H9 (cell line): ENCODE results near the gene NOTCH1. TPM values are rescaled to one million over a fixed set of nuclear protein-coding genes. Genes with fewer than 3 reads are reported as not detected.

ENCODE experiments used
- DNase-seq: peaks from one replicate; pipeline ENCODE4 v3.0.0-alpha.2; 2017
- H2AFZ ChIP-seq: one replicate; pipeline ENCODE4 v1.6.1; 2013; ENCODE audit warnings: mild to moderate bottlenecking, low read length, control low read depth, moderate library complexity
- H2AK5ac ChIP-seq: 2 replicates; pipeline ENCODE4 v1.6.1; 2013; ENCODE audit warnings: low read length, control low read depth, mixed read lengths; ENCODE audit not compliant: insufficient read length
- H2BK120ac ChIP-seq: one replicate; pipeline ENCODE4 v1.6.1; 2013; ENCODE audit warnings: low read depth, mild to moderate bottlenecking, low read length, control low read depth, inconsistent platforms; ENCODE audit not compliant: poor library complexity, severe bottlenecking
- H2BK12ac ChIP-seq: 2 replicates; pipeline ENCODE4 v1.6.1; 2013; ENCODE audit warnings: low read length, control low read depth, mixed read lengths, low read depth; ENCODE audit not compliant: insufficient read length
- H2BK15ac ChIP-seq: 2 replicates; pipeline ENCODE4 v1.6.1; 2013; ENCODE audit warnings: low read depth, low read length, control low read depth
- H2BK20ac ChIP-seq: one replicate; pipeline ENCODE4 v1.6.1; 2013; ENCODE audit warnings: low read depth, mild to moderate bottlenecking, low read length, control low read depth, inconsistent platforms; ENCODE audit not compliant: poor library complexity, severe bottlenecking
- H2BK5ac ChIP-seq: 2 replicates; pipeline ENCODE4 v1.6.1; 2013; ENCODE audit warnings: low read length, control low read depth, mixed read lengths; ENCODE audit not compliant: insufficient read length
- H3K14ac ChIP-seq: 2 replicates; pipeline ENCODE4 v1.6.1; 2013; ENCODE audit warnings: low read length, control low read depth; ENCODE audit not compliant: insufficient read depth
- H3K18ac ChIP-seq: 2 replicates; pipeline ENCODE4 v1.6.1; 2013; ENCODE audit warnings: low read depth, mild to moderate bottlenecking, mixed read lengths, low read length, control low read depth; ENCODE audit not compliant: insufficient read length
- H3K23ac ChIP-seq: 2 replicates; pipeline ENCODE4 v1.6.1; 2013; ENCODE audit warnings: low read length, control low read depth, mixed read lengths, low read depth; ENCODE audit not compliant: insufficient read length
- H3K23me2 ChIP-seq: 2 replicates; pipeline ENCODE4 v1.6.1; 2013; ENCODE audit warnings: low read depth, mild to moderate bottlenecking, mixed read lengths, low read length, control low read depth; ENCODE audit not compliant: insufficient read length, poor library complexity, severe bottlenecking
- H3K27ac ChIP-seq: 2 replicates; pipeline ENCODE4 v1.5.1; 2013; ENCODE audit warnings: low read length, control low read depth, mixed read lengths, low read depth; ENCODE audit not compliant: insufficient read length
- H3K27me3 ChIP-seq: 2 replicates; pipeline ENCODE4 v1.6.1; 2013; ENCODE audit warnings: low read length, control low read depth, inconsistent platforms; ENCODE audit not compliant: insufficient read depth
- H3K4ac ChIP-seq: 2 replicates; pipeline ENCODE4 v1.6.1; 2013; ENCODE audit warnings: low read depth, mild to moderate bottlenecking, control low read depth, inconsistent platforms, low read length, moderate library complexity
- H3K4me1 ChIP-seq: 2 replicates; pipeline ENCODE4 v1.6.1; 2013; ENCODE audit warnings: low read length, control low read depth, inconsistent platforms; ENCODE audit not compliant: insufficient read depth
- H3K4me2 ChIP-seq: 2 replicates; pipeline ENCODE4 v1.6.1; 2013; ENCODE audit warnings: low read length, control low read depth, mixed read lengths; ENCODE audit not compliant: insufficient read length, insufficient read depth
- H3K56ac ChIP-seq: 2 replicates; pipeline ENCODE4 v1.6.1; 2013; ENCODE audit warnings: low read depth, mild to moderate bottlenecking, mixed read lengths, low read length, control low read depth; ENCODE audit not compliant: insufficient read length
- H3K79me1 ChIP-seq: 2 replicates; pipeline ENCODE4 v1.6.1; 2013; ENCODE audit warnings: low read depth, mild to moderate bottlenecking, moderate library complexity, low read length, control low read depth, inconsistent platforms; ENCODE audit not compliant: insufficient read depth, poor library complexity, severe bottlenecking
- H3K79me2 ChIP-seq: 2 replicates; pipeline ENCODE4 v1.6.1; 2013; ENCODE audit warnings: low read length, control low read depth, inconsistent platforms; ENCODE audit not compliant: insufficient read depth
- H3K9ac ChIP-seq: 2 replicates; pipeline ENCODE4 v1.6.1; 2013; ENCODE audit warnings: low read length, control low read depth, mixed read lengths; ENCODE audit not compliant: insufficient read length; ENCODE audit errors: extremely low read depth
- H3K9me3 ChIP-seq: one replicate; pipeline ENCODE4 v1.6.1; 2013; ENCODE audit warnings: low read depth, low read length, inconsistent platforms; ENCODE audit not compliant: control insufficient read depth
- H3T11ph ChIP-seq: one replicate; pipeline ENCODE4 v1.6.1; 2013; ENCODE audit warnings: mild to moderate bottlenecking, low read length, control low read depth, inconsistent platforms
- H4K20me1 ChIP-seq: one replicate; pipeline ENCODE4 v1.6.1; 2013; ENCODE audit not compliant: control insufficient read depth, insufficient read length, insufficient read depth
- H4K5ac ChIP-seq: 2 replicates; pipeline ENCODE4 v1.6.1; 2013; ENCODE audit warnings: low read depth, mild to moderate bottlenecking, mixed read lengths, low read length, control low read depth; ENCODE audit not compliant: insufficient read length
- H4K8ac ChIP-seq: replicated peaks from 2 replicates; pipeline ENCODE4 v1.6.1; 2013; ENCODE audit warnings: low read length, control low read depth, mixed read lengths, low read depth; ENCODE audit not compliant: insufficient read length
- H4K91ac ChIP-seq: 2 replicates; pipeline ENCODE4 v1.6.1; 2013; ENCODE audit warnings: low read depth, mild to moderate bottlenecking, moderate library complexity, mixed read lengths, low read length, control low read depth; ENCODE audit not compliant: insufficient read length
- H3K27ac Mint-ChIP-seq, 3 experiments: 2 replicates in 2 of 3; 3 replicates in 1 of 3; pipeline ENCODE4 v1.8.0; 2020 to 2021; ENCODE audit warnings: mixed read lengths in 3 of 3, mild to moderate bottlenecking in 1 of 3, moderate library complexity in 1 of 3
- H3K27me3 Mint-ChIP-seq: 2 replicates; pipeline ENCODE4 v1.8.0; 2021; ENCODE audit warnings: low read depth, mild to moderate bottlenecking, moderate library complexity, mixed read lengths
- H3K36me3 Mint-ChIP-seq, 3 experiments: 2 replicates in 2 of 3; 3 replicates in 1 of 3; pipeline ENCODE4 v1.8.0; 2020 to 2021; ENCODE audit warnings: low read depth in 3 of 3, mixed read lengths in 3 of 3; ENCODE audit not compliant: insufficient read depth in 1 of 3
- H3K4me1 Mint-ChIP-seq, 2 experiments: 2 replicates each; pipeline ENCODE4 v1.8.0; 2020; ENCODE audit warnings: mixed read lengths in 2 of 2
- H3K4me3 Mint-ChIP-seq, 2 experiments: 2 replicates in 1 of 2; 3 replicates in 1 of 2; pipeline ENCODE4 v1.8.0; 2020 to 2021; ENCODE audit warnings: mild to moderate bottlenecking in 2 of 2, mixed read lengths in 2 of 2, moderate library complexity in 1 of 2
- H3K9me3 Mint-ChIP-seq, 2 experiments: 2 replicates in 1 of 2; 3 replicates in 1 of 2; pipeline ENCODE4 v1.8.0; 2020; ENCODE audit warnings: mild to moderate bottlenecking in 2 of 2, mixed read lengths in 2 of 2, moderate library complexity in 1 of 2
- WGBS: extraction: QIAGEN DNeasy Blood & Tissue Kit; methylation state at CpG from one replicate; pipeline ENCODE4 v1.1.7; 2013; ENCODE audit warnings: missing lambda C conversion rate, low lambda C conversion rate, mixed read lengths; ENCODE audit not compliant: insufficient read length; ENCODE audit errors: extremely low coverage; 5-methylcytosine and 5-hydroxymethylcytosine counted together
- total RNA-seq: library from RNA; stranded (reverse); gene quantifications from 2 replicates; pipeline ENCODE4 v1.2.1, GENCODE V29; 2021
- TF ChIP-seq, protein P1 (sequence below): fragments of 200-600 bp; sonication (generic); conservative IDR thresholded peaks from 3 replicates; pipeline ENCODE4 v1.8.0; 2021; ENCODE audit warnings: antibody characterized with exemption, mild to moderate bottlenecking

NOTCH1 gene
- total RNA-seq, 1 experiment from 2014 or later, result 71.6 TPM

DNA sequence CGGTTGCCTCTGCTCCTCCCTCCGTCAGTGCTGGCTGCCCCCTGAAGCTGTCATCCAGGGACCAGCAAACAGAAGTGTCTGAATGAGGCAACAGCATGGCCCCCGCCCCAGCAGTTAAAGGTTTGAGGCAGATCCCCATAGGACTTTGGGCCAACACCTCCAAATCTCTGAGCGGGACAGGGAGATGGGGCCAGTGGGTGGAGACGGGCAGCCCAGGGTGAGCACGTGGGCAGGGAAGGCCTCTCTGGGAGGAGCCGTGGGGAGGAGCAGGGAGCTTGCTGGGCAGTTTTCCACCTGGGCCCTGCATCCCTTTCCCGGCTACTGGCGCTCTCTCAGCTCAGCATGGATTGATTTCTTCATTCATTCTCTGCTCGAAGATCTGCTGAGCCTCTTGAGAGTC, 39.1 kb upstream of the NOTCH1 start:
- no peak overlapping the region for H3K27ac ChIP-seq
- H3K56ac ChIP-seq, result no peak overlapping the region
- H2BK120ac ChIP-seq, result no peak overlapping the region
- peaks cover 4% of the 10 kb centered on the region; the same call in 1 of the 2 replicates for H3K4me1 ChIP-seq
- no peak overlapping the region for H3K4me3 Mint-ChIP-seq
- no peak overlapping the region for H3K18ac ChIP-seq
- peaks cover 29 to 41% of the 10 kb centered on the region in 2 experiments for H3K4me1 Mint-ChIP-seq
- TF ChIP-seq, protein P1, sequence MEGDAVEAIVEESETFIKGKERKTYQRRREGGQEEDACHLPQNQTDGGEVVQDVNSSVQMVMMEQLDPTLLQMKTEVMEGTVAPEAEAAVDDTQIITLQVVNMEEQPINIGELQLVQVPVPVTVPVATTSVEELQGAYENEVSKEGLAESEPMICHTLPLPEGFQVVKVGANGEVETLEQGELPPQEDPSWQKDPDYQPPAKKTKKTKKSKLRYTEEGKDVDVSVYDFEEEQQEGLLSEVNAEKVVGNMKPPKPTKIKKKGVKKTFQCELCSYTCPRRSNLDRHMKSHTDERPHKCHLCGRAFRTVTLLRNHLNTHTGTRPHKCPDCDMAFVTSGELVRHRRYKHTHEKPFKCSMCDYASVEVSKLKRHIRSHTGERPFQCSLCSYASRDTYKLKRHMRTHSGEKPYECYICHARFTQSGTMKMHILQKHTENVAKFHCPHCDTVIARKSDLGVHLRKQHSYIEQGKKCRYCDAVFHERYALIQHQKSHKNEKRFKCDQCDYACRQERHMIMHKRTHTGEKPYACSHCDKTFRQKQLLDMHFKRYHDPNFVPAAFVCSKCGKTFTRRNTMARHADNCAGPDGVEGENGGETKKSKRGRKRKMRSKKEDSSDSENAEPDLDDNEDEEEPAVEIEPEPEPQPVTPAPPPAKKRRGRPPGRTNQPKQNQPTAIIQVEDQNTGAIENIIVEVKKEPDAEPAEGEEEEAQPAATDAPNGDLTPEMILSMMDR, result no peak
- no peak overlapping the region for H2AFZ ChIP-seq
- peaks cover 3% of the 10 kb centered on the region for H3K23me2 ChIP-seq
- H2BK20ac ChIP-seq, result no peak overlapping the region
- H3K4ac ChIP-seq, result no peak overlapping the region
- peaks cover 0 to 3% of the 10 kb centered on the region in 2 experiments; a peak in 2 of 5 replicates for H3K9me3 Mint-ChIP-seq
- whole genome bisulfite sequencing, result no CpG with 5 or more reads among the region's 10 CpGs
- H2BK15ac ChIP-seq, result no peak overlapping the region
- no peaks in the 10 kb centered on the region for H3K27me3 Mint-ChIP-seq
- H4K8ac ChIP-seq, result no peak overlapping the region
- H3K79me1 ChIP-seq, result no peaks in the 10 kb centered on the region
- H3K14ac ChIP-seq, result 0 out of 2 replicates have a peak overlapping the region, but pooled peaks have one; percentile 22
- H2AK5ac ChIP-seq, result no peak overlapping the region
- H4K5ac ChIP-seq, result no peak overlapping the region
- H3K27ac Mint-ChIP-seq, result peak overlapping the region in 1 of 3 experiments; percentile 21; a peak in 1 of 7 replicates
- no peaks in the 10 kb centered on the region for H3K27me3 ChIP-seq
- H3K23ac ChIP-seq, result no peak overlapping the region
- H3K4me2 ChIP-seq, result no peak overlapping the region
- H3K79me2 ChIP-seq, result no peaks in the 10 kb centered on the region
- H3K9ac ChIP-seq, result no peak overlapping the region
- no peaks in the 10 kb centered on the region for H3K9me3 ChIP-seq
- no peak overlapping the region for H3T11ph ChIP-seq
- H4K20me1 ChIP-seq, result no peaks in the 10 kb centered on the region
- H3K36me3 Mint-ChIP-seq, result no peaks in the 10 kb centered on the region
- H2BK5ac ChIP-seq, result no peak overlapping the region
- no peak overlapping the region for H2BK12ac ChIP-seq
- no peak for DNase-seq
- H4K91ac ChIP-seq, result no peak overlapping the region
